GM21360 (cell line): ENCODE measurements around the gene DPRX.
"Not testable (repeated sequence)": the region's sequence is repeated elsewhere in the genome, so short reads cannot be mapped to it uniquely, and the experiment has no call there.

Experiments
- ATAC-seq: cut with Tn5 transposase; IDR thresholded peaks from one replicate; pipeline ENCODE4 v1.9.1; 2021; ENCODE audit warnings: mild to moderate bottlenecking, moderate library complexity; ENCODE audit not compliant: unreplicated experiment

DPRX gene

GRCh38 chr19:53644061-53644816 lies 12.4 kb downstream of the DPRX start:
- ATAC-seq, result no peak

DNA sequence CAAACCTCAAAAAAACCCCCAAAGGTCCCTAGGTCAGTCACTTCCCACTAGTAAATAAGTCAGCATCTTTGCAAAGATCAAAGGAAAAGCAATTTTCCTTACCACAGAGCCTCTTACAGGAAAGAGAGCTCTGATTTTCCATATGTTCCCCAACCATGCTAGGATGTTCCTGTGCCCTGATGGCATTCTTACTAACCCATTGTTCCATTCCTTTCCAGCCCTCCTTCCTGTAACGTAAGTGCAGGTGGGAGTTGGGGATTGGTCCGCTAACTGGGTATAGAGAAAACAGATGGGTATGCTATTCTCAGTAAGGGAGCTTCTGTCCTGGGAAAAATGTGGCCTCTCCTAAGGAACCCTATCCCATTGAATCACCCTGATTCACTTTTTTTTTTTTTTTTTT lies 14.3 kb downstream of the DPRX start:
- no peak for ATAC-seq

DNA sequence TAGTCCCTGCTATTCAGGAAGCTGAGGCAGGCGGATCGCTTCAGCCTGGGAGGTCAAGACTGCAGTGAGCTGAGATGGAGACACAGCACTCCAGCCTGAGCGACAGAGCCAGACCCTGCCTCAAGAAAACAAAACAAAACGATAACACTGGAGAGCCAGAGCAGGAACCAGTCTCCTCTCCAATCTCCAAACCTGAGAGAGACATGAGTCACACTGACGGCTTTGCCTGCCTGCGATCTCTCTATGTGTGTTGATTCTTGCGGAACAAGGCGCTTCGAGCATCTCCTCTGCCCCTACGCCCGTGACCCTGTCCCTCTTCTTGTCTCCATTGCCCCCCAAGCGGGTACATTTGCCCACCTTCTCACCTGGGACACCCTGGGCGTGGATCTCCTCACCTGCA lies 15.6 kb downstream of the DPRX start:
- ATAC-seq, result no peak

DNA sequence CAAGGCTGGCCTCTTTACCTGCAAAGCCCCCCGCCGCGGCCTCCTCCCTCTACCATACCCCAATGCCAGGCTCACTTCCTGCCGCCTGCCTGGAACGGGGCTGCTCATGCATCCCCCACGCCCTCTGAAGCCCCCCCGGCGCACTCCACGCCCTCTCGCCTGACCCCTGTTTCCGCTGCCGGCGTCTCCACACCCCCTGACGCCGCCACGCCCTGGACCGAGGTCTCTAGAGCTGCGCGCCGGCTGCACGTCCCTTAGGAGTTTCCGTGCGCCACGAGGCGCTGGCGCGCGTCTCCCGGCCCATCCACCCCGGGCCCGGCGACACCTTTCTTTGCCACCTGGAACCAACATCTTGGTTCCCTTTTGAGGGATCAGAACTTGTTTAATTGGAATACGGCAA lies 16.0 kb downstream of the DPRX start:
- ATAC-seq, result no peak

GRCh38 chr19:53649746-53650593 lies 18.2 kb downstream of the DPRX start:
- no peak for ATAC-seq

GRCh38 chr19:53652476-53652875 lies 20.7 kb downstream of the DPRX start:
- no peak for ATAC-seq

DNA sequence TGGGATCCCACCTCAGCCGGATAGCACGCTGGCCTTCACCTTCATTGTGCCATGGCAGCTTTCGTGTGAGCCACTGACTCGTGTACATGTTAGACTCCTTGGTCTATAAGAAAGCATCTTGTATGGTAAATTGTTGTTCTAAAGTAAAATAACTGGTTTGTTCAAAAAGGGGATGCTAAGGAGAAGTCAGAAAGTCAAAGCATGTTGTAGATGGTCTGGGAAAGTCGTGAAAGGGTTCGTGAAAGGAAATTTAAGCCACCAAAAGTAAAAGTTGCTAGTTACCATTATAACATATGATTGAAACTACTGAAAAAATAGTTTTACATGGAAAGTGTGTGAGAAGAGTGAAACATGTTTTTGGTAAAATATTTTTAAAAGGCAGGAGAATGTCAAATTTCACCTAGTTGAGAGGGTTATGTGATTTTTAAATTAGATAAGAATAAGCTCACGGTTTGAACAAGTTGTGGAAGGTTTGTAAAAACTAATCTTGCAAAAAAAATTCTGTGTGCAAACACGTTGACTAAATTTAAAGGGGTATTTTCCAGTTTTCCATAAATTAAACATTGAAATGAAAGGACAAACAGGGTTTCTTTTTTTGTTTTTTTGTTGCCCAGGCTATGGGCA lies 23.4 kb downstream of the DPRX start:
- ATAC-seq, result no peak

- no peak for ATAC-seq
These were observed 25.5 kb downstream of the DPRX start for GRCh38 chr19:53657330-53657729.

GRCh38 chr19:53657778-53658177 lies 26.0 kb downstream of the DPRX start:
- ATAC-seq, result no peak

DNA sequence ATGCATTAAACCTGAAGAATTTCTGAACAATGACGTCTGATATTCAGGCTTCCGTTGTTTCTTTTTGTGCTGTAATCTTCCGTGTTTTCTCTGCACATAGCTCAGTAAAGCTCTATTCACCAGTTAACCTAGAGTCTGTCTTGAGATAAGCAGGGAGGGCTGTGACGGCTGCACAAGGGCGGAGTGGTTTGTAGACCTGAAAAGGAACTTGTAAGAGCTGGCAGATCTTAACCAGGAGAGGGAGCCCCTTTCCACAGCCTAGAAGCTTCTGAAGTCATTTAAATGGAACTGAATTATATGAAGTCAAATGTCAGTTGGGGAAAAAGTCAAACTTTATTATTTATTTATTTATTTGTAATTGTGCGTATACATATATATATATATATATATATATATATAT lies 27.5 kb downstream of the DPRX start:
- no peak for ATAC-seq

DNA sequence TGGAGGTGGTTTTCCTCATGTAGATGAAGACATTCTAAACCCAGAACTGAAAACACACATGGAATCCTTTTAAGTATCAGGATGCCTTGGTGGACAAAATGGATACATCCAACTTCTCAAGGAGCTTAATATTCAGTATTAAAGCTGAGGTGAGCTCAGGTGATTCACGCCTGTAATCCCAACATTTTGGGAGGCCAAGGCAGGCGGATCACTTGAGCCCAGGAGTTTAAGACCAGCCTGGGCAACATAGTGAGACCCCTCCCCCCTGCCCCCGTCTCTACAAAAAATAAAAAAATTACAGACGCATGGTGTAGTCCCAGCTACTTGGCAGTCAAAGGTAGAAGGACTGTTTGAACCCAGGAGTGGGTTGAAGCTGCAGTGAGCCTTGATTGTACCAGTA lies 28.8 kb downstream of the DPRX start:
- ATAC-seq, result no peak

DNA sequence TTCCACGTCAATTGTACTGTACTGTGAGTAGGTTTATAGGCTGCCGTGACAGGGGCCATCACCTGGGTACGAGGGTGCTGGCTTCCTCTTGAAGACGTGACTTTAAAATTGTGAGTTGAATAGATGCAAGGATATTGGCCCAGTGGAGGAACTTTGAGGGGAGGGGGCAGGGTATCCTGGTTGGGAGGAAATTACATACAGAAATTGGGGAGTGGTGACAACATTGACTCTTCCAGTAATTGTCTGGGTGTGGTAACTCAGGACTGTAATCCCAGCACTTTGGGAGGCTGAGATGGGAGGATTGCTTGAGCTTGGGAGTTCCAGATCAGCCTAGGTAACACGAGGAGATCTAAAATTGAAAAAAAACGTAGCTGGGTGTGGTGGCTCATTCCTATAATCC lies 30.4 kb downstream of the DPRX start:
- ATAC-seq, result no peak

GRCh38 chr19:53664152-53664551 lies 32.4 kb downstream of the DPRX start:
- no peak for ATAC-seq

GRCh38 chr19:53664760-53665159 lies 33.0 kb downstream of the DPRX start:
- no peak for ATAC-seq

DNA sequence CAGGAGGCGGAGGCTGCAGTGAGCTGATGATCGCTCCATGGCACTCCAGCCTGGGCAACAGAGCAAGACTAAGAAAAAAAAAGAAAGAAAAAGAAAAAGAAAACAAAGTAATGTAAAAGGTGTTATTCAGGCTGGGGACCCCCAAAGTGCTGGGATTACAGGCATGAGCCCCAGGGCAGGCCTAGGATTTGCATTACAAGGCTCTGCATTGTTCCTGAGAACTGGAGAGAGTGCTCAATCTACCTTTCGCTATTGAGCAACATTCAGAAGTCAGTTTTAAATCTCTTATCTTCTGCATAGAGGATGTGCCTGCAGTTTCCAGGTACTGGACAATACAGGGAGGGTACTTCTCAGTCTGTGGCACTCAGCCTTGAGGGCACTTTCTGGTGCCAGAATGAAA lies 34.5 kb downstream of the DPRX start:
- not testable (repeated sequence) for ATAC-seq

DNA sequence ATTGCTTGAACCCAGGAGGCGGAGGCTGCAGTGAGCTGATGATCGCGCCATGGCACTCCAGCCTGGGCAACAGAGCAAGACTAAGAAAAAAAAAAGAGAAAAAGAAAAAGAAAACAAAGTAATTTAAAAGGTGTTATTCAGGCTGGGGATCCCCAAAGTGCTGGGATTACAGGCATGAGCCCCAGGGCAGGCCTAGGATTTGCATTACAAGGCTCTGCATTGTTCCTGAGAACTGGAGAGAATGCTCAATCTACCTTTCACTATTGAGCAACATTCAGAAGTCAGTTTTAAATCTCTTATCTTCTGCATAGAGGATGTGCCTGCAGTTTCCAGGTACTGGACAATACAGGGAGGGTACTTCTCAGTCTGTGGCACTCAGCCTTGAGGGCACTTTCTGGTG lies 37.0 kb downstream of the DPRX start:
- ATAC-seq, result not testable (repeated sequence)

DNA sequence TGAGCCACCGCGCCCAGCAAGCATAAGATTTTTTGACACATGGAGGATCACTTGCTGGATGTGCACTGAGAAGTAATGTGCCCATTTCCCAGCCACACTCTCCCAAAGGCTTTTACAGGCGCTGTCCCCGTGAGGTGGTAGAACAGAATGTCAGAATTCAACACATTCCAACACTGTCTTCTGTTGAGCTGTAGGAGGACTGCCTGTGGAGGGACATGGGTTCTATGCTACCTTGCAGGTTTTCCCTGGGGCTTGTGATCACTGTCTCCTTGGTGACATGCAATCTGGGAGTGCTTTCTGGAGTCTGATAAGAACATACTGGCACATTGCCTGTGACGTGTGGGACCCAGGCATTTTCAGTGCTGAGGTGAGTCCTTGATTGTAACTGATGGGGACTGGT lies 38.5 kb downstream of the DPRX start:
- no peak for ATAC-seq

GRCh38 chr19:53671663-53672062 lies 39.9 kb downstream of the DPRX start:
- no peak for ATAC-seq
